WTC11 (cell line): ENCODE data around the gene JUP.
A peak's percentile ranks its signal among the peaks of the same experiment; 100 is the strongest.

Experiments used
- ARID4B ChIP-seq: sonication (generic); formaldehyde crosslinking; IDR thresholded peaks from 2 replicates; pipeline ENCODE4 v1.8.0; 2023; ENCODE audit warnings: missing genetic modification reagents, mild to moderate bottlenecking, borderline replicate concordance
- ATF3 ChIP-seq: sonication (generic); formaldehyde crosslinking; conservative IDR thresholded peaks from 2 replicates; pipeline ENCODE4 v1.8.1; 2022; ENCODE audit warnings: mild to moderate bottlenecking, missing genetic modification reagents
- CREB1 ChIP-seq: sonication (generic); formaldehyde crosslinking; IDR thresholded peaks from 2 replicates; pipeline ENCODE4 v1.8.0; 2023; ENCODE audit warnings: mild to moderate bottlenecking, missing genetic modification reagents
- CREM ChIP-seq: sonication (generic); formaldehyde crosslinking; IDR thresholded peaks from 2 replicates; pipeline ENCODE4 v1.8.1; 2022; ENCODE audit warnings: mild to moderate bottlenecking, missing genetic modification reagents, moderate library complexity
- CTCF ChIP-seq: fragments of 200-600 bp; IDR thresholded peaks from 2 replicates; pipeline ENCODE4 v1.8.0; 2022; ENCODE audit warnings: antibody characterized with exemption
- E2F1 ChIP-seq: sonication (generic); formaldehyde crosslinking; IDR thresholded peaks from 2 replicates; pipeline ENCODE4 v1.8.0; 2022; ENCODE audit warnings: mild to moderate bottlenecking, missing genetic modification reagents
- E2F4 ChIP-seq: sonication (generic); formaldehyde crosslinking; IDR thresholded peaks from 2 replicates; pipeline ENCODE4 v1.8.1; 2022; ENCODE audit warnings: low read depth, mild to moderate bottlenecking, moderate library complexity, missing genetic modification reagents, borderline replicate concordance
- RORB ChIP-seq: fragments of 250-450 bp; sonication (Bioruptor Pico); IDR thresholded peaks from 2 replicates; pipeline ENCODE4 v1.9.0; 2021; ENCODE audit warnings: mild to moderate bottlenecking
- SMAD3 ChIP-seq: sonication (generic); formaldehyde crosslinking; IDR thresholded peaks from 2 replicates; pipeline ENCODE4 v1.8.0; 2022; ENCODE audit warnings: missing genetic modification reagents, mild to moderate bottlenecking, borderline replicate concordance
- TCF7 ChIP-seq: sonication (generic); formaldehyde crosslinking; IDR thresholded peaks from 2 replicates; pipeline ENCODE4 v1.8.0; 2022; ENCODE audit warnings: mild to moderate bottlenecking, low read depth, missing genetic modification reagents, moderate library complexity
- USF2 ChIP-seq: sonication (generic); formaldehyde crosslinking; IDR thresholded peaks from 2 replicates; pipeline ENCODE4 v1.8.1; 2023; ENCODE audit warnings: mild to moderate bottlenecking, missing genetic modification reagents, moderate library complexity
- ZNF219 ChIP-seq: sonication (generic); formaldehyde crosslinking; IDR thresholded peaks from 2 replicates; pipeline ENCODE4 v1.8.0; 2023; ENCODE audit warnings: missing genetic modification reagents, mild to moderate bottlenecking, borderline replicate concordance
- ZNF317 ChIP-seq: sonication (generic); formaldehyde crosslinking; IDR thresholded peaks from 2 replicates; pipeline ENCODE4 v1.8.1; 2023; ENCODE audit warnings: low read depth, mild to moderate bottlenecking, moderate library complexity, missing genetic modification reagents, borderline replicate concordance

- TF ChIP-seq TCF7 (CRISPR knock-in tag) = no peak
- TF ChIP-seq ATF3 = no peak
- TF ChIP-seq CTCF = no peak
- TF ChIP-seq ARID4B (CRISPR knock-in tag) = no peak; the same call in 1 of the 2 replicates
- TF ChIP-seq CREM = 0 out of 2 replicates have a peak, but pooled peaks have one; percentile 41
- no peak for TF ChIP-seq ZNF219 (CRISPR knock-in tag)
- TF ChIP-seq E2F4 = 0 out of 2 replicates have a peak, but pooled peaks have one; percentile 20
- TF ChIP-seq ZNF317 (CRISPR knock-in tag) = no peak
- TF ChIP-seq CREB1 = no peak
- TF ChIP-seq E2F1 (CRISPR knock-in tag) = no peak
- TF ChIP-seq USF2 (CRISPR knock-in tag) = 0 out of 2 replicates have a peak, but pooled peaks have one; percentile 23
- no peak for TF ChIP-seq RORB (CRISPR knock-in tag)
- TF ChIP-seq SMAD3 (CRISPR knock-in tag) = no peak
Measured at GRCh38 chr17:41734139-41734948, 52.2 kb downstream of the JUP start, which contains the start of gene HAP1.
